ENCODE measurements around the gene NDC1.
"Not testable (repeated sequence)": the region's sequence is repeated elsewhere in the genome, so short reads cannot be mapped to it uniquely, and the experiment has no call there.

NDC1 gene

GRCh38 chr1:53822931-53823330, 15.2 kb downstream of the NDC1 start:
- DNase-seq, result no peak

- no peak for DNase-seq
Observed at GRCh38 chr1:53821380-53821779, 16.7 kb downstream of the NDC1 start.

- DNase-seq, result peak; percentile 48
Observed at GRCh38 chr1:53819387-53819786, 18.7 kb downstream of the NDC1 start.

GRCh38 chr1:53816584-53816983, 21.5 kb downstream of the NDC1 start:
- not testable (repeated sequence) for DNase-seq

- not testable (repeated sequence) for DNase-seq
Observed at GRCh38 chr1:53815484-53815883, 22.6 kb downstream of the NDC1 start.

GRCh38 chr1:53811414-53811851, 26.7 kb downstream of the NDC1 start:
- peak; percentile 49 for DNase-seq

GRCh38 chr1:53810497-53810896, 27.6 kb downstream of the NDC1 start:
- DNase-seq, result no peak

GRCh38 chr1:53810007-53810406, 28.1 kb downstream of the NDC1 start:
- no peak for DNase-seq

- DNase-seq, result no peak
Observed at GRCh38 chr1:53807916-53808315, 30.2 kb downstream of the NDC1 start.

GRCh38 chr1:53804791-53805505, 33.1 kb downstream of the NDC1 start:
- no peak for DNase-seq

GRCh38 chr1:53804181-53804580, 33.9 kb downstream of the NDC1 start:
- no peak for DNase-seq

- no peak for DNase-seq
Observed at GRCh38 chr1:53800621-53801020, 37.5 kb downstream of the NDC1 start.

- DNase-seq, result no peak
Observed at GRCh38 chr1:53799141-53799540, 39.0 kb downstream of the NDC1 start.

- DNase-seq, result no peak
Observed at GRCh38 chr1:53792806-53793205, 45.3 kb downstream of the NDC1 start.

- DNase-seq, result no peak
Observed at GRCh38 chr1:53787655-53788054, 50.4 kb downstream of the NDC1 start.

- no peak for DNase-seq
Observed at GRCh38 chr1:53783056-53783455, 55.0 kb downstream of the NDC1 start.

- no peak for DNase-seq
Observed at GRCh38 chr1:53781654-53782053, 56.4 kb downstream of the NDC1 start.

GRCh38 chr1:53777272-53777671, 60.8 kb downstream of the NDC1 start:
- no peak for DNase-seq

- no peak for DNase-seq
Observed at GRCh38 chr1:53771648-53772047, 66.4 kb downstream of the NDC1 start.

GRCh38 chr1:53769780-53770179, 68.3 kb downstream of the NDC1 start:
- DNase-seq, result no peak

GRCh38 chr1:53769184-53769583, 68.9 kb downstream of the NDC1 start:
- no peak for DNase-seq

GRCh38 chr1:53766831-53767405, 71.2 kb downstream of the NDC1 start:
- no peak for DNase-seq

- no peak for DNase-seq
Observed at GRCh38 chr1:53766194-53766742, 71.8 kb downstream of the NDC1 start.

- DNase-seq, result no peak
Observed at GRCh38 chr1:53765657-53766056, 72.4 kb downstream of the NDC1 start.

GRCh38 chr1:53763911-53764310, 74.2 kb downstream of the NDC1 start:
- DNase-seq, result no peak
